Trophoblast cell (in vitro differentiated cells and primary cell): ENCODE data around the gene PAX8.

Experiments
- DNase-seq, 2 donors: peaks; one replicate each; pipeline ENCODE4 v3.0.0-alpha.2; 2016
- H2AFZ ChIP-seq: 2 replicates; pipeline ENCODE4 v1.6.1; 2013; ENCODE audit warnings: low read length, moderate library complexity, mild to moderate bottlenecking; ENCODE audit not compliant: insufficient read depth, poor library complexity
- H2AK5ac ChIP-seq: 2 replicates; pipeline ENCODE4 v1.6.1; 2013; ENCODE audit warnings: mild to moderate bottlenecking, low read length
- H2BK120ac ChIP-seq: 2 replicates; pipeline ENCODE4 v1.6.1; 2013; ENCODE audit warnings: low read length, mild to moderate bottlenecking, moderate library complexity; ENCODE audit not compliant: insufficient read depth, poor library complexity
- H2BK12ac ChIP-seq: 2 replicates; pipeline ENCODE4 v1.6.1; 2013; ENCODE audit warnings: mild to moderate bottlenecking, low read length, moderate library complexity
- H2BK5ac ChIP-seq: 2 replicates; pipeline ENCODE4 v1.6.1; 2013; ENCODE audit warnings: low read length, low read depth, moderate library complexity, mild to moderate bottlenecking; ENCODE audit not compliant: poor library complexity
- H3K14ac ChIP-seq: 2 replicates; pipeline ENCODE4 v1.6.1; 2013; ENCODE audit warnings: mild to moderate bottlenecking, low read length
- H3K18ac ChIP-seq: 2 replicates; pipeline ENCODE4 v1.6.1; 2013; ENCODE audit warnings: mild to moderate bottlenecking, low read length
- H3K23ac ChIP-seq: 2 replicates; pipeline ENCODE4 v1.6.1; 2013; ENCODE audit warnings: low read length
- H3K27ac ChIP-seq: 2 replicates; pipeline ENCODE4 v1.5.1; 2013; ENCODE audit warnings: low read depth, mild to moderate bottlenecking, inconsistent platforms, low read length, moderate library complexity
- H3K27me3 ChIP-seq: 2 replicates; pipeline ENCODE4 v1.6.1; 2013; ENCODE audit warnings: inconsistent platforms, mild to moderate bottlenecking, low read length, moderate library complexity; ENCODE audit not compliant: insufficient read depth
- H3K36me3 ChIP-seq, 2 experiments: 1 replicate in 1 of 2; 2 replicates in 1 of 2; pipeline ENCODE4 v1.6.1; 2013; ENCODE audit warnings: low read length in 2 of 2, mild to moderate bottlenecking in 2 of 2, moderate library complexity in 1 of 2; ENCODE audit not compliant: insufficient read depth in 2 of 2, control insufficient read depth in 1 of 2
- H3K4ac ChIP-seq: 2 replicates; pipeline ENCODE4 v1.6.1; 2013; ENCODE audit warnings: low read depth, mild to moderate bottlenecking, low read length, moderate library complexity
- H3K4me1 ChIP-seq, 2 experiments: 1 replicate in 1 of 2; 2 replicates in 1 of 2; pipeline ENCODE4 v1.6.1; 2013; ENCODE audit warnings: low read length in 2 of 2, mild to moderate bottlenecking in 2 of 2, moderate library complexity in 1 of 2; ENCODE audit not compliant: insufficient read depth in 2 of 2, control insufficient read depth in 1 of 2
- H3K4me2 ChIP-seq: 2 replicates; pipeline ENCODE4 v1.6.1; 2013; ENCODE audit warnings: inconsistent platforms, mild to moderate bottlenecking, low read length, moderate library complexity
- H3K4me3 ChIP-seq: 2 replicates; pipeline ENCODE4 v1.5.1; 2013; ENCODE audit warnings: mild to moderate bottlenecking, low read depth, low read length, inconsistent platforms
- H3K79me1 ChIP-seq: one replicate; pipeline ENCODE4 v1.6.1; 2013; ENCODE audit warnings: low read length
- H3K79me2 ChIP-seq: 2 replicates; pipeline ENCODE4 v1.6.1; 2013; ENCODE audit warnings: low read length, mild to moderate bottlenecking; ENCODE audit not compliant: control insufficient read depth, insufficient read depth, poor library complexity
- H3K9ac ChIP-seq: 2 replicates; pipeline ENCODE4 v1.6.1; 2013; ENCODE audit warnings: mild to moderate bottlenecking, low read length
- H3K9me3 ChIP-seq: 2 replicates; pipeline ENCODE4 v1.6.1; 2013; ENCODE audit warnings: low read depth, mild to moderate bottlenecking, control low read depth, inconsistent platforms, low read length; ENCODE audit not compliant: insufficient read depth
- H4K12ac ChIP-seq: 2 replicates; pipeline ENCODE4 v1.6.1; 2013; ENCODE audit warnings: low read depth, mild to moderate bottlenecking, low read length, moderate library complexity
- H4K8ac ChIP-seq: 2 replicates; pipeline ENCODE4 v1.6.1; 2013; ENCODE audit warnings: low read depth, mild to moderate bottlenecking, low read length, moderate library complexity
- H4K91ac ChIP-seq: one replicate; pipeline ENCODE4 v1.6.1; 2013; ENCODE audit warnings: low read depth, mild to moderate bottlenecking, low read length, moderate library complexity
- WGBS: extraction: QIAGEN DNeasy Blood & Tissue Kit; methylation state at CpG from one replicate; pipeline ENCODE4 v1.1.7; 2013; ENCODE audit warnings: missing lambda C conversion rate; ENCODE audit not compliant: insufficient read length, insufficient coverage; ENCODE audit errors: extremely low coverage; 5-methylcytosine and 5-hydroxymethylcytosine counted together

Gene PAX8

DNA sequence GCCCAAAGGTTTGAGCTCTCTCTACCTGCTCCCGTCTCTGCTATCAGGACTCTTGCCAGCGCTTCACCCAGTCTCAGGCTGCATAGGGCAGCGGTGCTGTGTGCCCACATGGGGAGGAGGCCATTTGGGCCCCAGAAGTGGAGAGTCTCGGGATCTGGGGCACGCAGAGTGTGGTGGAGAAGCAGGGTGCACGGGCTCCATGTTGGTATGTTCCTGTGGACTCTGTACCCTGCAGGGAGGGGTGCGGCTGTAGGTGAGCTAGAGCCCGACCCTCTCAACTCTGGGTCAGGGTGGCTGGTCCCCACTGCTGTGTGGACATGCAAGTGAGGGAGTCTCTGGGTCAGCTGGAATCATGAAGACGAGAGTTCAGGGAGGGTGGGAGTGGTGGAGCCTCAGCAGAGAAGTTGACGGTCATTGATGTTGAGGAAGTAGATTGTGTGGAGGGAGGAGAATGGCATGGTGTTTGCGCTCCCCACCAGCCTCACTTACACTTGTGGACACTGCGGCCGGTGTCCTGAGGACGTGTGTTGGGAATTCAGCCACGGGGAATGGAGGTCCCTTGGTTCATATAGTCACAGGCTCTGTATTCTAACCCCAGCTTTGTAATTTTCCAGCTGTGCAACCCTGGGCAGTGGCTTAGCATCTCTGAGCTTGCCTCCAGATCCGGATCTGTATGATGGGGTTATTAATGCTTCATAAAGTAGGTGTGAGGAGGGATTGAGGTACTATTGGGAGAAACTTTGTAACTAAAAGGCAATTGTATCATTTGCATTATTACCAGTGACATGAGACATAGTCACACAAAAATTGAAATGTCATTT lies 105.8 kb downstream of the PAX8 start:
- H3K36me3 ChIP-seq: no peaks in the 10 kb centered on the region
- H4K91ac ChIP-seq: no peak overlapping the region
- H3K18ac ChIP-seq: no peak overlapping the region
- H3K4me1 ChIP-seq: peaks cover 14 to 22% of the 10 kb centered on the region in 2 experiments
- no peak overlapping the region for H3K4me3 ChIP-seq
- peaks cover 15% of the 10 kb centered on the region for H3K79me1 ChIP-seq
- H3K9me3 ChIP-seq: peaks cover 1% of the 10 kb centered on the region
- no peak overlapping the region for H2BK120ac ChIP-seq
- H3K23ac ChIP-seq: no peak overlapping the region
- H4K12ac ChIP-seq: no peak overlapping the region
- H2BK5ac ChIP-seq: no peak overlapping the region
- H3K27ac ChIP-seq: no peak overlapping the region
- DNase-seq: no peak
- H3K4me2 ChIP-seq: no peak overlapping the region
- no peak overlapping the region for H2AFZ ChIP-seq
- no peak overlapping the region for H3K4ac ChIP-seq
- no peak overlapping the region for H3K9ac ChIP-seq
- no peak overlapping the region for H2AK5ac ChIP-seq
- no peak overlapping the region for H3K14ac ChIP-seq
- no peaks in the 10 kb centered on the region for H3K79me2 ChIP-seq
- no peaks in the 10 kb centered on the region for H3K27me3 ChIP-seq
- H2BK12ac ChIP-seq: no peak overlapping the region
- H4K8ac ChIP-seq: no peak overlapping the region
- WGBS: no CpG with 5 or more reads among the region's 16 CpGs

DNA sequence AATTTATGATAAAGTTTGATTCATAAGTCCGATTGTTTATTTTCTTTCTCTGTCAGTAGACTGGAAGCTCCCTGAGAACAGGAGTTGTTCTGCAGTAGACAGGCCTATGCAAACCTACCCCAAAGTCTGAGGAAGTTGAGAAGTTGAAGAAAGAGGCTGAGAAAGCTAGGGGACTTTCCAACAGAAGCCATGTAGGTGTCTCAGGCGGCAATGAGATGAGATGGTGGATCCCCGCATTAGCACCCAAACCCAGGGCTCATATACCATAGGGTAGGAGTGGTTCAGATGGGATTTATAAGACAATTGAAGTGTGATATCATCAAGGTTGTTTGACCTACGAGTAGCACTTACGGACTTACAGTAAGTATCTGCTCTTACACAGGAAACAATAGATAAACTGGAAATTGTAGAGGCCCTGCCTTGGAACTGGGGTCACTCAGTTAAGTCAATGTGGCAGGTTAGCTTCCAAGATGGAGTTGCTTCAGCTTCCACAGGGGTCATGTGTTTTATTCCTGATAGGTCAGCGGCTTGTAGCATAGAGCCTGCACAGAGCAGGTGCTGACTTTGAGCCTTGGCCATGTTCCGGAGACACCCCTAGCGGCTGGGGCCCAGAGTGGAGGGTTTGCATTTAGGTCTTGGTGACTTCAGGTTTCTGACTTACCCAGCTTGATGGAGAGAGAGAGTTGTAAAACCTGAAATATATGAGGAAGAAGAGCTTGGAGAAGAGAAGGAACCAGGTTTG lies 107.2 kb downstream of the PAX8 start:
- H3K23ac ChIP-seq: no peak overlapping the region
- H3K4me3 ChIP-seq: no peak overlapping the region
- H2AFZ ChIP-seq: no peak overlapping the region

DNA sequence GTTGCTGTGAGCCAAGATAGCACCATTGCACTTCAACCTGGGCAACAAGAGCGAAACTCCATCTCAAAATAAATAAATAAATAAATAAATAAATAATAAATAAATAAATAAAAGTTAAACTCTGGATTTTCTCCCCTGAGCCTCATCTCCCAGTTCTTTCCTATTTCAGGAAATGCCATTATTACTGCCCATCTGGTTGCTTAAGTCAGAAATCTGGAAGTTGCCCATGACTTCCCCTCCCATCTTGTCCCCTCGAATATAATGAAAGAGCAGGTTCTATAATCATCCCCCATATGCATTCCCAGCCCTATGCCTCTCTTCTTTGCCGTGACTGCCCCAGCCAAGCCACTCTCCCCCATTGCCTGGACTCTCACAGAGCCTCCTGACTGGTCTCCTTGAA lies 109.1 kb downstream of the PAX8 start:
- no peak overlapping the region for H3K4ac ChIP-seq
- no peak overlapping the region for H3K27ac ChIP-seq
- no peaks in the 10 kb centered on the region for H3K79me2 ChIP-seq
- H3K4me2 ChIP-seq: no peak overlapping the region
- no peak for DNase-seq
- H3K79me1 ChIP-seq: no peaks in the 10 kb centered on the region
- no peak overlapping the region for H2BK5ac ChIP-seq
- H4K8ac ChIP-seq: no peak overlapping the region
- H3K9ac ChIP-seq: no peak overlapping the region
- H4K12ac ChIP-seq: no peak overlapping the region
- no peak overlapping the region for H3K14ac ChIP-seq
- H3K23ac ChIP-seq: no peak overlapping the region
- H2AFZ ChIP-seq: no peak overlapping the region
- H3K27me3 ChIP-seq: no peaks in the 10 kb centered on the region
- no peak overlapping the region for H3K4me3 ChIP-seq
- no peak overlapping the region for H3K18ac ChIP-seq
- no peak overlapping the region for H2BK120ac ChIP-seq
- no peak overlapping the region for H2BK12ac ChIP-seq
- WGBS: no CpG with 5 or more reads among the region's 3 CpGs
- H4K91ac ChIP-seq: no peak overlapping the region
- peaks cover 7 to 10% of the 10 kb centered on the region in 2 experiments for H3K4me1 ChIP-seq
- no peak overlapping the region for H2AK5ac ChIP-seq
- peaks cover 3% of the 10 kb centered on the region for H3K9me3 ChIP-seq
- H3K36me3 ChIP-seq: no peaks in the 10 kb centered on the region

More for the DNA sequence above, 107.2 kb downstream of the PAX8 start:
- Histone ChIP-seq H3K4ac (no peak overlapping the region), H3K14ac (no peak overlapping the region), H3K9me3 (peaks cover 3% of the 10 kb centered on the region), H4K91ac (no peak overlapping the region), H3K79me1 (peaks cover 5% of the 10 kb centered on the region), H3K18ac (no peak overlapping the region), H3K27ac (no peak overlapping the region), H3K4me2 (no peak overlapping the region), H3K36me3 (no peaks in the 10 kb centered on the region), H4K12ac (no peak overlapping the region), H3K27me3 (no peaks in the 10 kb centered on the region), H2BK120ac (no peak overlapping the region), H3K79me2 (no peaks in the 10 kb centered on the region), H3K9ac (no peak overlapping the region), H2AK5ac (no peak overlapping the region), H2BK5ac (no peak overlapping the region), H3K4me1 (peaks cover 8 to 17% of the 10 kb centered on the region in 2 experiments), H4K8ac (no peak overlapping the region), H2BK12ac (no peak overlapping the region)
- WGBS: no CpG with 5 or more reads among the region's 8 CpGs
- DNase-seq: no peak

DNA sequence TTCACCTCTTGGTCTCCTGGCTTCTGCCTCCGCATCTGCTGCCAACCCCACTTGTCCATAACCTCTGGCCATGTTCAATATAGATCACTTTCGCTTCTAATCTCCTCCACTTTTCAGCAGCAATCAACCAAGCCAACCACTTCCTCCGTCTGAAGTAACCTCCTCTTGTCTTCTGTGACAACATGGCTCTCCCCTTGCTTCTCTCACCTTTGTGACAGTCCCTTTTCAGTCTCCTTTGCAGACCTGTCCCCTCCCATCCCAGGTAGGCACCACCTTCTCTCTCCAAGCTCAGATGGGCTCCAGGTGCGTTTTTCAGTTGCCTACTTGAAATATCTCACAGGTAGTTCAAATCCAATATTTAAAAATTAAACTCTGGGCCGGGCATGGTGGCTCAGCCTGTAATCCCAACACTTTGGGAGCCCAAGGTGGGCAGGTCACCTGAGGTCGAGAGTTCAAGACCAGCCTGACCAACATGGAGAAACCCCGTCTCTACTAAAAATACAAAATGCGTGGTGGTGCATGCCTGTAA lies 109.7 kb downstream of the PAX8 start:
- H3K4me1 ChIP-seq: peaks cover 11 to 15% of the 10 kb centered on the region in 2 experiments
- no peak overlapping the region for H4K12ac ChIP-seq
- H2AK5ac ChIP-seq: no peak overlapping the region
- H3K36me3 ChIP-seq: no peaks in the 10 kb centered on the region
- H3K79me1 ChIP-seq: no peaks in the 10 kb centered on the region
- no peaks in the 10 kb centered on the region for H3K79me2 ChIP-seq
- no peak overlapping the region for H4K91ac ChIP-seq
- peaks cover 3% of the 10 kb centered on the region for H3K9me3 ChIP-seq
- no peak overlapping the region for H2BK5ac ChIP-seq
- H2BK120ac ChIP-seq: no peak overlapping the region
- no peak overlapping the region for H3K23ac ChIP-seq
- no peak overlapping the region for H3K4ac ChIP-seq
- no peaks in the 10 kb centered on the region for H3K27me3 ChIP-seq
- H3K14ac ChIP-seq: no peak overlapping the region
- DNase-seq: no peak
- no peak overlapping the region for H3K4me2 ChIP-seq
- H4K8ac ChIP-seq: no peak overlapping the region
- no peak overlapping the region for H3K18ac ChIP-seq
- no CpG with 5 or more reads among the region's 8 CpGs for WGBS
- H3K4me3 ChIP-seq: no peak overlapping the region
- no peak overlapping the region for H3K9ac ChIP-seq
- H2AFZ ChIP-seq: no peak overlapping the region
- H3K27ac ChIP-seq: no peak overlapping the region
- H2BK12ac ChIP-seq: no peak overlapping the region
